Measurements from ENCODE around the gene CHST12.

CHST12 gene

GRCh38 chr7:2399848-2400587 is 3.4 kb upstream of the CHST12 start:
- H3K9ac ChIP-seq (ENCODE audit: low read length in 5 of 5): peak overlapping the region in 2 of 5 donors; percentile 31 to 58
- H3K9me3 ChIP-seq (ENCODE audit: control insufficient read depth in 5 of 5, low read length in 5 of 5): no peaks in the 10 kb centered on the region
- H3K27me3 ChIP-seq (ENCODE audit: control insufficient read depth in 5 of 5, insufficient read depth in 4 of 5, low read length in 5 of 5): no peaks in the 10 kb centered on the region
- H3K4me3 ChIP-seq (ENCODE audit: low read depth in 1 of 5, low read length in 5 of 5): peak overlapping the region in 2 of 5 donors; percentile 27 to 37
- H3K4me1 ChIP-seq (ENCODE audit: control insufficient read depth in 5 of 5, insufficient read depth in 5 of 5, low read length in 5 of 5): peaks cover 3 to 39% (median 28%) of the 10 kb centered on the region in 5 donors
- no peaks in the 10 kb centered on the region for H3K36me3 ChIP-seq (ENCODE audit: control insufficient read depth in 5 of 5, insufficient read depth in 5 of 5, low read length in 5 of 5)
- peak overlapping the region; percentile 60 for H3K27ac ChIP-seq (ENCODE audit: low read depth, low read length)

GRCh38 chr7:2402687-2403013 is 761 bp upstream of the CHST12 start:
- no peaks in the 10 kb centered on the region for H3K36me3 ChIP-seq (ENCODE audit: control insufficient read depth in 5 of 5, insufficient read depth in 5 of 5, low read length in 5 of 5)
- H3K9ac ChIP-seq (ENCODE audit: low read length in 5 of 5): peak overlapping the region in 2 of 5 donors; percentile 27 to 74
- no peaks in the 10 kb centered on the region for H3K9me3 ChIP-seq (ENCODE audit: control insufficient read depth in 5 of 5, low read length in 5 of 5)
- no peaks in the 10 kb centered on the region for H3K27me3 ChIP-seq (ENCODE audit: control insufficient read depth in 5 of 5, insufficient read depth in 4 of 5, low read length in 5 of 5)
- H3K4me3 ChIP-seq (ENCODE audit: low read depth in 1 of 5, low read length in 5 of 5): peak overlapping the region; percentile 80 to 94 (median 80)
- no peak overlapping the region for H3K27ac ChIP-seq (ENCODE audit: low read depth, low read length)
- peaks cover 3 to 58% (median 46%) of the 10 kb centered on the region in 5 donors for H3K4me1 ChIP-seq (ENCODE audit: control insufficient read depth in 5 of 5, insufficient read depth in 5 of 5, low read length in 5 of 5)

GRCh38 chr7:2403718-2404648 is 572 bp downstream of the CHST12 start:
- peaks cover 3 to 70% (median 59%) of the 10 kb centered on the region in 5 donors for H3K4me1 ChIP-seq (ENCODE audit: control insufficient read depth in 5 of 5, insufficient read depth in 5 of 5, low read length in 5 of 5)
- peak overlapping the region in 4 of 5 donors; percentile 78 to 91 (median 84) for H3K9ac ChIP-seq (ENCODE audit: low read length in 5 of 5)
- no peaks in the 10 kb centered on the region for H3K9me3 ChIP-seq (ENCODE audit: control insufficient read depth in 5 of 5, low read length in 5 of 5)
- peak overlapping the region; percentile 46 to 86 (median 75) for H3K4me3 ChIP-seq (ENCODE audit: low read depth in 1 of 5, low read length in 5 of 5)
- H3K36me3 ChIP-seq (ENCODE audit: control insufficient read depth in 5 of 5, insufficient read depth in 5 of 5, low read length in 5 of 5): no peaks in the 10 kb centered on the region
- no peak overlapping the region for H3K27ac ChIP-seq (ENCODE audit: low read depth, low read length)
- H3K27me3 ChIP-seq (ENCODE audit: control insufficient read depth in 5 of 5, insufficient read depth in 4 of 5, low read length in 5 of 5): no peaks in the 10 kb centered on the region

GRCh38 chr7:2404714-2405119 is 1.3 kb downstream of the CHST12 start:
- Histone ChIP-seq H3K36me3 (ENCODE audit: control insufficient read depth in 5 of 5, insufficient read depth in 5 of 5, low read length in 5 of 5) (no peaks in the 10 kb centered on the region), H3K27me3 (ENCODE audit: control insufficient read depth in 5 of 5, insufficient read depth in 4 of 5, low read length in 5 of 5) (no peaks in the 10 kb centered on the region), H3K27ac (ENCODE audit: low read depth, low read length) (no peak overlapping the region), H3K9me3 (ENCODE audit: control insufficient read depth in 5 of 5, low read length in 5 of 5) (no peaks in the 10 kb centered on the region), H3K9ac (ENCODE audit: low read length in 5 of 5) (peak overlapping the region in 4 of 5 donors; percentile 78 to 91 (median 84)), H3K4me3 (ENCODE audit: low read depth in 1 of 5, low read length in 5 of 5) (peak overlapping the region; percentile 46 to 86 (median 75)), H3K4me1 (ENCODE audit: control insufficient read depth in 5 of 5, insufficient read depth in 5 of 5, low read length in 5 of 5) (peaks cover 3 to 72% (median 56%) of the 10 kb centered on the region in 5 donors)

- Histone ChIP-seq H3K27me3 (ENCODE audit: control insufficient read depth in 5 of 5, insufficient read depth in 4 of 5, low read length in 5 of 5) (no peaks in the 10 kb centered on the region), H3K9ac (ENCODE audit: low read length in 5 of 5) (no peak overlapping the region), H3K27ac (ENCODE audit: low read depth, low read length) (no peak overlapping the region), H3K9me3 (ENCODE audit: control insufficient read depth in 5 of 5, low read length in 5 of 5) (no peaks in the 10 kb centered on the region), H3K36me3 (ENCODE audit: control insufficient read depth in 5 of 5, insufficient read depth in 5 of 5, low read length in 5 of 5) (no peaks in the 10 kb centered on the region), H3K4me3 (ENCODE audit: low read depth in 1 of 5, low read length in 5 of 5) (peak overlapping the region in 2 of 5 donors; percentile 34 to 80), H3K4me1 (ENCODE audit: control insufficient read depth in 5 of 5, insufficient read depth in 5 of 5, low read length in 5 of 5) (peaks cover 3 to 72% (median 53%) of the 10 kb centered on the region in 5 donors)
Measured at GRCh38 chr7:2405201-2405600, 1.8 kb downstream of the CHST12 start.

- H3K4me1 ChIP-seq (ENCODE audit: control insufficient read depth in 5 of 5, insufficient read depth in 5 of 5, low read length in 5 of 5): peaks cover 3 to 74% (median 52%) of the 10 kb centered on the region in 5 donors
- no peak overlapping the region for H3K27ac ChIP-seq (ENCODE audit: low read depth, low read length)
- peak overlapping the region in 3 of 5 donors; percentile 16 to 34 (median 29) for H3K4me3 ChIP-seq (ENCODE audit: low read depth in 1 of 5, low read length in 5 of 5)
- no peaks in the 10 kb centered on the region for H3K27me3 ChIP-seq (ENCODE audit: control insufficient read depth in 5 of 5, insufficient read depth in 4 of 5, low read length in 5 of 5)
- no peaks in the 10 kb centered on the region for H3K9me3 ChIP-seq (ENCODE audit: control insufficient read depth in 5 of 5, low read length in 5 of 5)
- H3K9ac ChIP-seq (ENCODE audit: low read length in 5 of 5): no peak overlapping the region
- no peaks in the 10 kb centered on the region for H3K36me3 ChIP-seq (ENCODE audit: control insufficient read depth in 5 of 5, insufficient read depth in 5 of 5, low read length in 5 of 5)
Measured at GRCh38 chr7:2405601-2406345, 2.4 kb downstream of the CHST12 start.

- Histone ChIP-seq H3K9me3 (ENCODE audit: control insufficient read depth in 5 of 5, low read length in 5 of 5) (no peaks in the 10 kb centered on the region), H3K36me3 (ENCODE audit: control insufficient read depth in 5 of 5, insufficient read depth in 5 of 5, low read length in 5 of 5) (no peaks in the 10 kb centered on the region), H3K9ac (ENCODE audit: low read length in 5 of 5) (peak overlapping the region in 2 of 5 donors; percentile 31 to 51), H3K4me3 (ENCODE audit: low read depth in 1 of 5, low read length in 5 of 5) (no peak overlapping the region), H3K27ac (ENCODE audit: low read depth, low read length) (peak overlapping the region; percentile 28), H3K4me1 (ENCODE audit: control insufficient read depth in 5 of 5, insufficient read depth in 5 of 5, low read length in 5 of 5) (peaks cover 0 to 67% (median 57%) of the 10 kb centered on the region in 5 donors), H3K27me3 (ENCODE audit: control insufficient read depth in 5 of 5, insufficient read depth in 4 of 5, low read length in 5 of 5) (no peaks in the 10 kb centered on the region)
Measured at GRCh38 chr7:2409745-2410414, 6.5 kb downstream of the CHST12 start.

- Histone ChIP-seq H3K4me1 (ENCODE audit: control insufficient read depth in 5 of 5, insufficient read depth in 5 of 5, low read length in 5 of 5) (peaks cover 0 to 56% (median 46%) of the 10 kb centered on the region in 5 donors), H3K9me3 (ENCODE audit: control insufficient read depth in 5 of 5, low read length in 5 of 5) (no peaks in the 10 kb centered on the region), H3K27me3 (ENCODE audit: control insufficient read depth in 5 of 5, insufficient read depth in 4 of 5, low read length in 5 of 5) (no peaks in the 10 kb centered on the region), H3K4me3 (ENCODE audit: low read depth in 1 of 5, low read length in 5 of 5) (no peak overlapping the region), H3K27ac (ENCODE audit: low read depth, low read length) (no peak overlapping the region), H3K36me3 (ENCODE audit: control insufficient read depth in 5 of 5, insufficient read depth in 5 of 5, low read length in 5 of 5) (no peaks in the 10 kb centered on the region), H3K9ac (ENCODE audit: low read length in 5 of 5) (no peak overlapping the region)
Measured at GRCh38 chr7:2411049-2411448, 7.6 kb downstream of the CHST12 start.

GRCh38 chr7:2411815-2412586 is 8.6 kb downstream of the CHST12 start:
- no peak overlapping the region for H3K4me3 ChIP-seq (ENCODE audit: low read depth in 1 of 5, low read length in 5 of 5)
- H3K9me3 ChIP-seq (ENCODE audit: control insufficient read depth in 5 of 5, low read length in 5 of 5): no peaks in the 10 kb centered on the region
- H3K36me3 ChIP-seq (ENCODE audit: control insufficient read depth in 5 of 5, insufficient read depth in 5 of 5, low read length in 5 of 5): no peaks in the 10 kb centered on the region
- peaks cover 0 to 50% (median 42%) of the 10 kb centered on the region in 5 donors for H3K4me1 ChIP-seq (ENCODE audit: control insufficient read depth in 5 of 5, insufficient read depth in 5 of 5, low read length in 5 of 5)
- H3K27me3 ChIP-seq (ENCODE audit: control insufficient read depth in 5 of 5, insufficient read depth in 4 of 5, low read length in 5 of 5): no peaks in the 10 kb centered on the region
- H3K27ac ChIP-seq (ENCODE audit: low read depth, low read length): no peak overlapping the region
- H3K9ac ChIP-seq (ENCODE audit: low read length in 5 of 5): peak overlapping the region in 1 of 5 donors; percentile 26

All from subcutaneous abdominal adipose tissue (tissue), 5 donors.